ENCODE results near the gene MAPKAP1.

DNA sequence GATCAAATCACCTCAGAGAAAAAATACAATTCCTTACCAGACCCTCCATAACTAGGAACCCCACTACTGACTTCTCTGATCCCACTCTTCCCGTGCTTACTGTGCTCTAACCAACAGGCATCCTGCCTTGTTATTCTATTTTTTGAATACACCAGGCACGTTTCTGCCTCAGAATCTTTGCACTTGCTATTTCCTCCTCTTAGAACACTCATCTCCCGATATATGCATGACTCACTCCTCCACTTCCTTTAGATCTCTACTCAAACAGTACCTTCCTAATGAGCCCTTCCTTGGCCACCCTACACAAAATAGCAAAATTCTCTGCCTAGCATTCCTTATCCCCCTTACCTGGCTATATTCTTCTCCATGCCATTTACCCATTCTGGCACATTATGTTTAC is 43.9 kb downstream of the MAPKAP1 start:
- TF ChIP-seq, protein P1, sequence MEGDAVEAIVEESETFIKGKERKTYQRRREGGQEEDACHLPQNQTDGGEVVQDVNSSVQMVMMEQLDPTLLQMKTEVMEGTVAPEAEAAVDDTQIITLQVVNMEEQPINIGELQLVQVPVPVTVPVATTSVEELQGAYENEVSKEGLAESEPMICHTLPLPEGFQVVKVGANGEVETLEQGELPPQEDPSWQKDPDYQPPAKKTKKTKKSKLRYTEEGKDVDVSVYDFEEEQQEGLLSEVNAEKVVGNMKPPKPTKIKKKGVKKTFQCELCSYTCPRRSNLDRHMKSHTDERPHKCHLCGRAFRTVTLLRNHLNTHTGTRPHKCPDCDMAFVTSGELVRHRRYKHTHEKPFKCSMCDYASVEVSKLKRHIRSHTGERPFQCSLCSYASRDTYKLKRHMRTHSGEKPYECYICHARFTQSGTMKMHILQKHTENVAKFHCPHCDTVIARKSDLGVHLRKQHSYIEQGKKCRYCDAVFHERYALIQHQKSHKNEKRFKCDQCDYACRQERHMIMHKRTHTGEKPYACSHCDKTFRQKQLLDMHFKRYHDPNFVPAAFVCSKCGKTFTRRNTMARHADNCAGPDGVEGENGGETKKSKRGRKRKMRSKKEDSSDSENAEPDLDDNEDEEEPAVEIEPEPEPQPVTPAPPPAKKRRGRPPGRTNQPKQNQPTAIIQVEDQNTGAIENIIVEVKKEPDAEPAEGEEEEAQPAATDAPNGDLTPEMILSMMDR (IDR thresholded peaks at IDR 0.05) = no peak
- no peak for TF ChIP-seq POLR2A (IDR thresholded peaks at IDR 0.05)
